GM20000 (cell line): ENCODE data around the gene UBE2U.

Source experiments
- DNase-seq: peaks from one replicate; pipeline ENCODE4 v3.0.0; 2012; ENCODE audit warnings: low spot score
- CTCF ChIP-seq: IDR thresholded peaks from 2 replicates; pipeline ENCODE4 v1.5.1; 2012; ENCODE audit warnings: mild to moderate bottlenecking, control low read depth; ENCODE audit errors: extremely low read depth, missing control alignments

UBE2U gene

GRCh38 chr1:64304823-64305222 is 101.4 kb downstream of the UBE2U start:
- no peak for DNase-seq
- TF ChIP-seq CTCF, result no peak

GRCh38 chr1:64308866-64309265 is 105.4 kb downstream of the UBE2U start:
- no peak for TF ChIP-seq CTCF
- DNase-seq, result no peak

GRCh38 chr1:64309431-64309831 is 106.0 kb downstream of the UBE2U start:
- TF ChIP-seq CTCF, result no peak
- no peak for DNase-seq

- TF ChIP-seq CTCF, result no peak
These were observed 107.3 kb downstream of the UBE2U start for GRCh38 chr1:64310760-64311159.

GRCh38 chr1:64312431-64312830 is 109.0 kb downstream of the UBE2U start:
- no peak for DNase-seq
- no peak for TF ChIP-seq CTCF

More at GRCh38 chr1:64310760-64311159, 107.3 kb downstream of the UBE2U start:
- DNase-seq, result no peak

- DNase-seq, result no peak
- no peak for TF ChIP-seq CTCF
These were observed 112.0 kb downstream of the UBE2U start for GRCh38 chr1:64315402-64315801.
